Esophagus muscularis mucosa (tissue), 3 donors: ENCODE measurements around the gene GAS2L2.

Experiments used
- POLR2AphosphoS5 ChIP-seq, 2 donors: sonication (generic); formaldehyde crosslinking; IDR thresholded peaks; one replicate each; pipeline ENCODE4 v1.6.1; 2017; ENCODE audit warnings: antibody characterized with exemption in 2 of 2
- TF ChIP-seq, protein P1 (sequence below), 3 experiments: fragments of 200-600 bp in 2 of 3; fragments of 450-650 bp in 1 of 3; sonication (generic) in 2 of 3; IDR thresholded peaks; one replicate each; pipeline ENCODE4 v1.5.1; 2017 to 2019; ENCODE audit warnings: antibody characterized with exemption in 3 of 3, mild to moderate bottlenecking in 2 of 3, moderate library complexity in 1 of 3

DNA sequence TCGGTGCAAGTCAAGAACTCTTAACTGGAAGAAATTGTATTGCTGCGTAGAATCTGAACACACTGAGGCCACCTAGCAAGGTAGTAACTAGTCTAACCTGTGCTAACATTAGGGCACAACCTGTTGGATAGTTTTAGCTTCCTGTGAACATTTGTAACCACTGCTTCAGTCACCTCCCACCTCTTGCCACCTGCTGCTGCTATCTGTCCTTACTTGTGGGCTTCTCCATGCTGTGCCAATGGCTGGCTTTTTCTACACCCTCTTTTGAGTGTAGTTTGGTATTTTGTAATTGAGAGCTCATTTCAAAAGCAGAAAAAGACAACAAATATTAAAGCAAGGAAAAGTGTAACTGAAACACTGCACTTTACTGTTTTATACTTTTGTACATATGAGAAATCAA is 29.3 kb downstream of the GAS2L2 start:
- TF ChIP-seq, protein P1, sequence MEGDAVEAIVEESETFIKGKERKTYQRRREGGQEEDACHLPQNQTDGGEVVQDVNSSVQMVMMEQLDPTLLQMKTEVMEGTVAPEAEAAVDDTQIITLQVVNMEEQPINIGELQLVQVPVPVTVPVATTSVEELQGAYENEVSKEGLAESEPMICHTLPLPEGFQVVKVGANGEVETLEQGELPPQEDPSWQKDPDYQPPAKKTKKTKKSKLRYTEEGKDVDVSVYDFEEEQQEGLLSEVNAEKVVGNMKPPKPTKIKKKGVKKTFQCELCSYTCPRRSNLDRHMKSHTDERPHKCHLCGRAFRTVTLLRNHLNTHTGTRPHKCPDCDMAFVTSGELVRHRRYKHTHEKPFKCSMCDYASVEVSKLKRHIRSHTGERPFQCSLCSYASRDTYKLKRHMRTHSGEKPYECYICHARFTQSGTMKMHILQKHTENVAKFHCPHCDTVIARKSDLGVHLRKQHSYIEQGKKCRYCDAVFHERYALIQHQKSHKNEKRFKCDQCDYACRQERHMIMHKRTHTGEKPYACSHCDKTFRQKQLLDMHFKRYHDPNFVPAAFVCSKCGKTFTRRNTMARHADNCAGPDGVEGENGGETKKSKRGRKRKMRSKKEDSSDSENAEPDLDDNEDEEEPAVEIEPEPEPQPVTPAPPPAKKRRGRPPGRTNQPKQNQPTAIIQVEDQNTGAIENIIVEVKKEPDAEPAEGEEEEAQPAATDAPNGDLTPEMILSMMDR (IDR thresholded peaks at IDR 0.05): no peak
- no peak for TF ChIP-seq POLR2AphosphoS5 (IDR thresholded peaks at IDR 0.05)
